ENCODE data around the gene UTP14C. TPM values are rescaled to one million over a fixed set of nuclear protein-coding genes. Genes with fewer than 3 reads are reported as not detected.

UTP14C gene
- total and polyA plus RNA-seq, 2 experiments from 2014 or later: 11.4 to 22.9 TPM

DNA sequence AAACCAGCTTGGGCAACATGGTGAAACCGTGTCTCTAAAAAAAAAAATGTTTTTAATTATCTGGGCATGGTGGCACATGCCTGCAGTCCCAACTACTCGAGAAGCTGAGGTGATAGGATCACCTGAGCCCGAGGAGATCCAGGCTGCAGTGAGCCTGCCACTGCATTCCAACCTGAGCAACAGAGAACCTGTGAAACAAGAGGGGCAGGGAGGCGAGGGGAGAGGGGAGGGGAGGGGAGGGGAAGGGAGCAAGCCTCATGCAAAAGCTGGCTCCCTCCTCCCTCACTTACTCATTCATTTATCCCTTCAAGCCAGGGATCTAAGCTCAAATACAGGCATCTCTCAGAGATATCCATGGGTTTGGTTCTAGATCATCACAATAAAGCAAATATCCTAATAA is 22.1 kb upstream of the UTP14C start (continued):
- TF ChIP-seq, protein P1, sequence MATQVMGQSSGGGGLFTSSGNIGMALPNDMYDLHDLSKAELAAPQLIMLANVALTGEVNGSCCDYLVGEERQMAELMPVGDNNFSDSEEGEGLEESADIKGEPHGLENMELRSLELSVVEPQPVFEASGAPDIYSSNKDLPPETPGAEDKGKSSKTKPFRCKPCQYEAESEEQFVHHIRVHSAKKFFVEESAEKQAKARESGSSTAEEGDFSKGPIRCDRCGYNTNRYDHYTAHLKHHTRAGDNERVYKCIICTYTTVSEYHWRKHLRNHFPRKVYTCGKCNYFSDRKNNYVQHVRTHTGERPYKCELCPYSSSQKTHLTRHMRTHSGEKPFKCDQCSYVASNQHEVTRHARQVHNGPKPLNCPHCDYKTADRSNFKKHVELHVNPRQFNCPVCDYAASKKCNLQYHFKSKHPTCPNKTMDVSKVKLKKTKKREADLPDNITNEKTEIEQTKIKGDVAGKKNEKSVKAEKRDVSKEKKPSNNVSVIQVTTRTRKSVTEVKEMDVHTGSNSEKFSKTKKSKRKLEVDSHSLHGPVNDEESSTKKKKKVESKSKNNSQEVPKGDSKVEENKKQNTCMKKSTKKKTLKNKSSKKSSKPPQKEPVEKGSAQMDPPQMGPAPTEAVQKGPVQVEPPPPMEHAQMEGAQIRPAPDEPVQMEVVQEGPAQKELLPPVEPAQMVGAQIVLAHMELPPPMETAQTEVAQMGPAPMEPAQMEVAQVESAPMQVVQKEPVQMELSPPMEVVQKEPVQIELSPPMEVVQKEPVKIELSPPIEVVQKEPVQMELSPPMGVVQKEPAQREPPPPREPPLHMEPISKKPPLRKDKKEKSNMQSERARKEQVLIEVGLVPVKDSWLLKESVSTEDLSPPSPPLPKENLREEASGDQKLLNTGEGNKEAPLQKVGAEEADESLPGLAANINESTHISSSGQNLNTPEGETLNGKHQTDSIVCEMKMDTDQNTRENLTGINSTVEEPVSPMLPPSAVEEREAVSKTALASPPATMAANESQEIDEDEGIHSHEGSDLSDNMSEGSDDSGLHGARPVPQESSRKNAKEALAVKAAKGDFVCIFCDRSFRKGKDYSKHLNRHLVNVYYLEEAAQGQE (IDR thresholded peaks at IDR 0.05; ENCODE audit: unreplicated experiment): no peak
- TF ChIP-seq JUNB (IDR thresholded peaks at IDR 0.05; ENCODE audit: unreplicated experiment): no peak
- no peak for TF ChIP-seq EZH2 (IDR thresholded peaks at IDR 0.05; ENCODE audit: low read depth, unreplicated experiment)
- TF ChIP-seq, protein P2, sequence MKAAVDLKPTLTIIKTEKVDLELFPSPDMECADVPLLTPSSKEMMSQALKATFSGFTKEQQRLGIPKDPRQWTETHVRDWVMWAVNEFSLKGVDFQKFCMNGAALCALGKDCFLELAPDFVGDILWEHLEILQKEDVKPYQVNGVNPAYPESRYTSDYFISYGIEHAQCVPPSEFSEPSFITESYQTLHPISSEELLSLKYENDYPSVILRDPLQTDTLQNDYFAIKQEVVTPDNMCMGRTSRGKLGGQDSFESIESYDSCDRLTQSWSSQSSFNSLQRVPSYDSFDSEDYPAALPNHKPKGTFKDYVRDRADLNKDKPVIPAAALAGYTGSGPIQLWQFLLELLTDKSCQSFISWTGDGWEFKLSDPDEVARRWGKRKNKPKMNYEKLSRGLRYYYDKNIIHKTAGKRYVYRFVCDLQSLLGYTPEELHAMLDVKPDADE (IDR thresholded peaks at IDR 0.05): no peak
- TF ChIP-seq NANOG (IDR thresholded peaks at IDR 0.05; ENCODE audit: borderline replicate concordance): no peak
- TF ChIP-seq ZNF331 (CRISPR knock-in tag; IDR thresholded peaks at IDR 0.05; ENCODE audit: low read depth): no peak

DNA sequence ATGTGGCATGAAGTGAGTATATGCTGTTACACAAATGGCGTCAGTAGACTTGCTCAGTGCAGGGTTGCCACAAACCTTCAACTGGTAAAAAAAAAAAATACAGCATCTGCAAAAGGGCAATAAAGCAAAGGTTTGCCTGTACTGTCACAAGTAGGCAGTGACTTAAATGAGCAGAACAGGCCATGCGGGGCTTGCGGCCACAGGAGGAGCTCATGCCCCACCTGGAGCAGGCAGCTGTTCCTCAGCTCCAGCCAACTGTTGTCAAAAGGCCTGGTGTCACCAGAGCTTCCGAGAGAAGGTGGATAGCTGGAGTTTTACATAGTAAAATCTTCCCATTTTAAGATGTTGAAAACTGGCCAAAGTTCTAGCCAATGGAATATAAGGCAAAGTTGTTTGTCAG is 20.9 kb upstream of the UTP14C start:
- H3K9me2 ChIP-seq (ENCODE audit: insufficient read depth): no peaks in the 10 kb centered on the region
- no peak overlapping the region for H2AFZ ChIP-seq
- DNase-seq (ENCODE audit: low spot score): peak; percentile 48
- 0 out of 2 replicates have a peak, but pooled peaks cover under 1% of the 10 kb centered on the region for H3K27me3 ChIP-seq (ENCODE audit: insufficient read depth)
- H3K4me2 ChIP-seq: no peak overlapping the region
- no peaks in the 10 kb centered on the region; the same call in 1 of the 2 replicates for H3K79me2 ChIP-seq (replicated peaks; ENCODE audit: insufficient read depth)
- peaks cover 32% of the 10 kb centered on the region for H3K4me1 Mint-ChIP-seq
- H3K9me3 Mint-ChIP-seq: peaks cover 4% of the 10 kb centered on the region; the same call in 2 of the 3 replicates
- no peaks in the 10 kb centered on the region for H3F3A ChIP-seq (replicated peaks; ENCODE audit: low read depth)
- no peak overlapping the region for H3K27ac Mint-ChIP-seq
- no peaks in the 10 kb centered on the region for H4K20me1 ChIP-seq (replicated peaks; ENCODE audit: insufficient read depth)
- ATAC-seq: peak; percentile 46
- peaks cover 17% of the 10 kb centered on the region for H3K27me3 Mint-ChIP-seq (ENCODE audit: insufficient read depth, low read depth, poor library complexity)
- TF ChIP-seq ZNF114 (CRISPR knock-in tag; IDR thresholded peaks at IDR 0.05): no peak
- no peak for TF ChIP-seq EZH2phosphoT487 (IDR thresholded peaks at IDR 0.05; ENCODE audit: unreplicated experiment)
- TF ChIP-seq, protein P3, sequence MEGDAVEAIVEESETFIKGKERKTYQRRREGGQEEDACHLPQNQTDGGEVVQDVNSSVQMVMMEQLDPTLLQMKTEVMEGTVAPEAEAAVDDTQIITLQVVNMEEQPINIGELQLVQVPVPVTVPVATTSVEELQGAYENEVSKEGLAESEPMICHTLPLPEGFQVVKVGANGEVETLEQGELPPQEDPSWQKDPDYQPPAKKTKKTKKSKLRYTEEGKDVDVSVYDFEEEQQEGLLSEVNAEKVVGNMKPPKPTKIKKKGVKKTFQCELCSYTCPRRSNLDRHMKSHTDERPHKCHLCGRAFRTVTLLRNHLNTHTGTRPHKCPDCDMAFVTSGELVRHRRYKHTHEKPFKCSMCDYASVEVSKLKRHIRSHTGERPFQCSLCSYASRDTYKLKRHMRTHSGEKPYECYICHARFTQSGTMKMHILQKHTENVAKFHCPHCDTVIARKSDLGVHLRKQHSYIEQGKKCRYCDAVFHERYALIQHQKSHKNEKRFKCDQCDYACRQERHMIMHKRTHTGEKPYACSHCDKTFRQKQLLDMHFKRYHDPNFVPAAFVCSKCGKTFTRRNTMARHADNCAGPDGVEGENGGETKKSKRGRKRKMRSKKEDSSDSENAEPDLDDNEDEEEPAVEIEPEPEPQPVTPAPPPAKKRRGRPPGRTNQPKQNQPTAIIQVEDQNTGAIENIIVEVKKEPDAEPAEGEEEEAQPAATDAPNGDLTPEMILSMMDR (conservative IDR thresholded peaks at IDR 0.05; ENCODE audit: low read depth in 2 of 2): peak in 1 of 2 experiments; percentile 36; a peak in 3 of 4 replicates
- H3K36me3 ChIP-seq (ENCODE audit: insufficient read depth): no peaks in the 10 kb centered on the region
- peaks cover 8% of the 10 kb centered on the region for H3K36me3 Mint-ChIP-seq (ENCODE audit: low read depth)
- no peak overlapping the region for H3K4me3 ChIP-seq
- peaks cover 16% of the 10 kb centered on the region for H3K4me1 ChIP-seq (ENCODE audit: insufficient read depth)
- no peak overlapping the region for H3K27ac ChIP-seq (ENCODE audit: low read depth)
- no peak overlapping the region for H3K4me3 Mint-ChIP-seq
